Measurements from ENCODE around the gene ITGA3.
"Not testable (repeated sequence)": the region's sequence is repeated elsewhere in the genome, so short reads cannot be mapped to it uniquely, and the experiment has no call there.

The ITGA3 gene

GRCh38 chr17:50035945-50036344 is 20.0 kb upstream of the ITGA3 start:
- no peak for DNase-seq

- peak; percentile 41 for DNase-seq
Observed at GRCh38 chr17:50036455-50037261, 19.3 kb upstream of the ITGA3 start.

- no peak for DNase-seq
Observed at GRCh38 chr17:50037321-50038107, 18.4 kb upstream of the ITGA3 start.

- no peak for DNase-seq
Observed at GRCh38 chr17:50039058-50039457, 16.9 kb upstream of the ITGA3 start.

- DNase-seq: not testable (repeated sequence)
Observed at GRCh38 chr17:50040496-50040895, 15.4 kb upstream of the ITGA3 start.

- DNase-seq: no peak
Observed at GRCh38 chr17:50042211-50042610, 13.7 kb upstream of the ITGA3 start.

- DNase-seq: no peak
Observed at GRCh38 chr17:50043290-50044148, 12.4 kb upstream of the ITGA3 start.

- no peak for DNase-seq
Observed at GRCh38 chr17:50044483-50044882, 11.4 kb upstream of the ITGA3 start.

- no peak for DNase-seq
Observed at GRCh38 chr17:50045154-50045553, 10.8 kb upstream of the ITGA3 start.

GRCh38 chr17:50046179-50046578 is 9.7 kb upstream of the ITGA3 start:
- no peak for DNase-seq

- DNase-seq: no peak
Observed at GRCh38 chr17:50046667-50047066, 9.2 kb upstream of the ITGA3 start.

- DNase-seq: no peak
Observed at GRCh38 chr17:50047083-50047482, 8.8 kb upstream of the ITGA3 start.

- no peak for DNase-seq
Observed at GRCh38 chr17:50047488-50048126, 8.3 kb upstream of the ITGA3 start.

GRCh38 chr17:50048146-50048720 is 7.7 kb upstream of the ITGA3 start:
- DNase-seq: no peak

- no peak for DNase-seq
Observed at GRCh38 chr17:50048988-50049387, 6.9 kb upstream of the ITGA3 start.

GRCh38 chr17:50049636-50050035 is 6.3 kb upstream of the ITGA3 start:
- DNase-seq: no peak

GRCh38 chr17:50050431-50051032 is 5.4 kb upstream of the ITGA3 start:
- DNase-seq: no peak

GRCh38 chr17:50051082-50051576 is 4.8 kb upstream of the ITGA3 start:
- DNase-seq: no peak

- DNase-seq: no peak
Observed at GRCh38 chr17:50051606-50052005, 4.3 kb upstream of the ITGA3 start.

GRCh38 chr17:50052241-50052796 is 3.6 kb upstream of the ITGA3 start:
- DNase-seq: peak; percentile 69

Data from NCI-H2029 treated with DMSO at 0.1 percent for 48 hours (cell line).